ENCODE data around the gene DPYD.

The DPYD gene

GRCh38 chr1:97738270-97738669 is 182.6 kb downstream of the DPYD start:
- Histone ChIP-seq H3K9me3 (no peaks in the 10 kb centered on the region), H3K36me3 (no peaks in the 10 kb centered on the region), H3K4me3 (no peak overlapping the region), H3K4me2 (no peak overlapping the region), H4K20me1 (no peaks in the 10 kb centered on the region), H3K4me1 (no peaks in the 10 kb centered on the region), H3K27me3 (no peaks in the 10 kb centered on the region), H3K9ac (no peak overlapping the region), H3K27ac (no peak overlapping the region)
- TF ChIP-seq Cebpa-rat (IDR thresholded peaks at IDR 0.05): no peak

GRCh38 chr1:97730271-97730670 is 190.6 kb downstream of the DPYD start:
- H3K4me1 ChIP-seq: no peaks in the 10 kb centered on the region
- H3K36me3 ChIP-seq: no peaks in the 10 kb centered on the region
- no peak overlapping the region for H3K4me3 ChIP-seq
- no peak overlapping the region for H3K27ac ChIP-seq
- no peaks in the 10 kb centered on the region for H3K27me3 ChIP-seq
- no peak for TF ChIP-seq Cebpa-rat (IDR thresholded peaks at IDR 0.05)
- no peak overlapping the region for H3K9ac ChIP-seq
- no peaks in the 10 kb centered on the region for H4K20me1 ChIP-seq
- no peaks in the 10 kb centered on the region for H3K9me3 ChIP-seq
- H3K4me2 ChIP-seq: no peak overlapping the region

GRCh38 chr1:97728436-97728835 is 192.4 kb downstream of the DPYD start:
- Histone ChIP-seq H3K27me3 (no peaks in the 10 kb centered on the region), H3K4me3 (no peak overlapping the region), H3K27ac (no peak overlapping the region), H3K9ac (no peak overlapping the region), H3K4me2 (no peak overlapping the region), H4K20me1 (no peaks in the 10 kb centered on the region), H3K4me1 (no peaks in the 10 kb centered on the region), H3K9me3 (no peaks in the 10 kb centered on the region), H3K36me3 (no peaks in the 10 kb centered on the region)
- TF ChIP-seq Cebpa-rat (IDR thresholded peaks at IDR 0.05): no peak

GRCh38 chr1:97727029-97727428 is 193.8 kb downstream of the DPYD start:
- Histone ChIP-seq H3K9me3 (no peaks in the 10 kb centered on the region), H3K36me3 (no peaks in the 10 kb centered on the region), H3K9ac (no peak overlapping the region), H4K20me1 (no peaks in the 10 kb centered on the region), H3K4me3 (no peak overlapping the region), H3K4me2 (no peak overlapping the region), H3K4me1 (no peaks in the 10 kb centered on the region), H3K27ac (no peak overlapping the region), H3K27me3 (no peaks in the 10 kb centered on the region)
- TF ChIP-seq Cebpa-rat (IDR thresholded peaks at IDR 0.05): no peak

GRCh38 chr1:97726386-97726785 is 194.4 kb downstream of the DPYD start:
- Histone ChIP-seq H3K9me3 (no peaks in the 10 kb centered on the region), H3K27ac (no peak overlapping the region), H3K36me3 (no peaks in the 10 kb centered on the region), H4K20me1 (no peaks in the 10 kb centered on the region), H3K4me1 (no peaks in the 10 kb centered on the region), H3K4me2 (no peak overlapping the region), H3K4me3 (no peak overlapping the region), H3K9ac (no peak overlapping the region), H3K27me3 (no peaks in the 10 kb centered on the region)
- TF ChIP-seq Cebpa-rat (IDR thresholded peaks at IDR 0.05): no peak

GRCh38 chr1:97721221-97721620 is 199.6 kb downstream of the DPYD start:
- Histone ChIP-seq H3K4me1 (no peaks in the 10 kb centered on the region), H3K4me3 (no peak overlapping the region), H4K20me1 (no peaks in the 10 kb centered on the region), H3K9ac (no peak overlapping the region), H3K9me3 (no peaks in the 10 kb centered on the region), H3K27ac (no peak overlapping the region), H3K4me2 (no peak overlapping the region), H3K36me3 (no peaks in the 10 kb centered on the region), H3K27me3 (no peaks in the 10 kb centered on the region)
- no peak for TF ChIP-seq Cebpa-rat (IDR thresholded peaks at IDR 0.05)

GRCh38 chr1:97712980-97713379 is 207.9 kb downstream of the DPYD start:
- no peak overlapping the region for H3K4me3 ChIP-seq
- no peak overlapping the region for H3K27ac ChIP-seq
- no peaks in the 10 kb centered on the region for H3K36me3 ChIP-seq
- no peaks in the 10 kb centered on the region for H3K4me1 ChIP-seq
- no peak overlapping the region for H3K9ac ChIP-seq
- no peaks in the 10 kb centered on the region for H3K27me3 ChIP-seq
- no peaks in the 10 kb centered on the region for H3K9me3 ChIP-seq
- no peaks in the 10 kb centered on the region for H4K20me1 ChIP-seq
- TF ChIP-seq Cebpa-rat (IDR thresholded peaks at IDR 0.05): no peak
- no peak overlapping the region for H3K4me2 ChIP-seq

GRCh38 chr1:97711858-97712257 is 209.0 kb downstream of the DPYD start:
- Histone ChIP-seq H3K36me3 (no peaks in the 10 kb centered on the region), H3K9me3 (no peaks in the 10 kb centered on the region), H3K4me3 (no peak overlapping the region), H4K20me1 (no peaks in the 10 kb centered on the region), H3K27me3 (no peaks in the 10 kb centered on the region), H3K4me1 (no peaks in the 10 kb centered on the region), H3K4me2 (no peak overlapping the region), H3K27ac (no peak overlapping the region), H3K9ac (no peak overlapping the region)
- no peak; the same call in 1 of the 2 replicates for TF ChIP-seq Cebpa-rat (IDR thresholded peaks at IDR 0.05)

- Histone ChIP-seq H3K4me3 (no peak overlapping the region), H3K36me3 (no peaks in the 10 kb centered on the region), H3K27ac (no peak overlapping the region), H3K4me2 (no peak overlapping the region), H3K9me3 (no peaks in the 10 kb centered on the region), H4K20me1 (no peaks in the 10 kb centered on the region), H3K4me1 (no peaks in the 10 kb centered on the region), H3K27me3 (no peaks in the 10 kb centered on the region), H3K9ac (no peak overlapping the region)
- no peak for TF ChIP-seq Cebpa-rat (IDR thresholded peaks at IDR 0.05)
Observed at GRCh38 chr1:97693601-97694000, 227.2 kb downstream of the DPYD start.

- H3K27ac ChIP-seq: no peak overlapping the region
- H3K9ac ChIP-seq: no peak overlapping the region
- no peaks in the 10 kb centered on the region for H3K27me3 ChIP-seq
- no peaks in the 10 kb centered on the region for H3K36me3 ChIP-seq
- no peaks in the 10 kb centered on the region for H3K4me1 ChIP-seq
- no peaks in the 10 kb centered on the region for H3K9me3 ChIP-seq
- no peak for TF ChIP-seq Cebpa-rat (IDR thresholded peaks at IDR 0.05)
- no peaks in the 10 kb centered on the region for H4K20me1 ChIP-seq
- no peak overlapping the region for H3K4me3 ChIP-seq
- no peak overlapping the region for H3K4me2 ChIP-seq
Observed at GRCh38 chr1:97691325-97691724, 229.5 kb downstream of the DPYD start.

- H3K4me2 ChIP-seq: no peak overlapping the region
- H3K4me1 ChIP-seq: no peaks in the 10 kb centered on the region
- H3K4me3 ChIP-seq: no peak overlapping the region
- TF ChIP-seq Cebpa-rat (IDR thresholded peaks at IDR 0.05): no peak
- H3K36me3 ChIP-seq: no peaks in the 10 kb centered on the region
- no peak overlapping the region for H3K9ac ChIP-seq
- no peaks in the 10 kb centered on the region for H3K27me3 ChIP-seq
- H3K9me3 ChIP-seq: no peaks in the 10 kb centered on the region
- no peaks in the 10 kb centered on the region for H4K20me1 ChIP-seq
- H3K27ac ChIP-seq: no peak overlapping the region
Observed at GRCh38 chr1:97685360-97685759, 235.5 kb downstream of the DPYD start.
